Measurements from ENCODE around the gene TOGARAM1. TPM values are rescaled to one million over a fixed set of nuclear protein-coding genes. Genes with fewer than 3 reads are reported as not detected.

TOGARAM1 gene
- total RNA-seq, 1 experiment from 2014 or later, result 6.4 TPM

- H3K36me3 Mint-ChIP-seq, result 0 out of 2 replicates have a peak, but pooled peaks cover 2% of the 10 kb centered on the region
- POLR2A ChIA-PET, result interaction anchor here (0.6 to 2.9 kb wide), 3 partner anchors 12 to 122 kb away, joined by 3 to 7 read pairs (median 3); partner anchors contain the start of genes FKBP3, KLHL28 and TOGARAM1
- H3K27ac Mint-ChIP-seq, result peak within 1 kb of the TSS; percentile 93
- H3K4me1 Mint-ChIP-seq, result peaks cover 44% of the 10 kb centered on the region
- H3K27me3 Mint-ChIP-seq (ENCODE audit: low read depth), result no peaks in the 10 kb centered on the region
- H3K9me3 Mint-ChIP-seq, result peaks cover 13% of the 10 kb centered on the region
- CTCF ChIA-PET, result interaction anchor here (1.0 kb wide), 1 partner anchor 171 kb away, joined by 3 read pairs; no protein-coding TSS in a partner anchor
- DNase-seq (ENCODE audit: low spot score) (peak; percentile 95), ATAC-seq (peak; percentile 94)
- H3K4me3 Mint-ChIP-seq, result peak within 1 kb of the TSS; percentile 98
- TF ChIP-seq, protein P1, sequence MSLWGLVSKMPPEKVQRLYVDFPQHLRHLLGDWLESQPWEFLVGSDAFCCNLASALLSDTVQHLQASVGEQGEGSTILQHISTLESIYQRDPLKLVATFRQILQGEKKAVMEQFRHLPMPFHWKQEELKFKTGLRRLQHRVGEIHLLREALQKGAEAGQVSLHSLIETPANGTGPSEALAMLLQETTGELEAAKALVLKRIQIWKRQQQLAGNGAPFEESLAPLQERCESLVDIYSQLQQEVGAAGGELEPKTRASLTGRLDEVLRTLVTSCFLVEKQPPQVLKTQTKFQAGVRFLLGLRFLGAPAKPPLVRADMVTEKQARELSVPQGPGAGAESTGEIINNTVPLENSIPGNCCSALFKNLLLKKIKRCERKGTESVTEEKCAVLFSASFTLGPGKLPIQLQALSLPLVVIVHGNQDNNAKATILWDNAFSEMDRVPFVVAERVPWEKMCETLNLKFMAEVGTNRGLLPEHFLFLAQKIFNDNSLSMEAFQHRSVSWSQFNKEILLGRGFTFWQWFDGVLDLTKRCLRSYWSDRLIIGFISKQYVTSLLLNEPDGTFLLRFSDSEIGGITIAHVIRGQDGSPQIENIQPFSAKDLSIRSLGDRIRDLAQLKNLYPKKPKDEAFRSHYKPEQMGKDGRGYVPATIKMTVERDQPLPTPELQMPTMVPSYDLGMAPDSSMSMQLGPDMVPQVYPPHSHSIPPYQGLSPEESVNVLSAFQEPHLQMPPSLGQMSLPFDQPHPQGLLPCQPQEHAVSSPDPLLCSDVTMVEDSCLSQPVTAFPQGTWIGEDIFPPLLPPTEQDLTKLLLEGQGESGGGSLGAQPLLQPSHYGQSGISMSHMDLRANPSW (CRISPR knock-in tag; conservative IDR thresholded peaks at IDR 0.05; ENCODE audit: low read depth), result no peak
- TF ChIP-seq HMGA2 (CRISPR knock-in tag; IDR thresholded peaks at IDR 0.05) (no peak), TCF7 (CRISPR knock-in tag; IDR thresholded peaks at IDR 0.05; ENCODE audit: low read depth) (no peak), GABPB1 (CRISPR knock-in tag; IDR thresholded peaks at IDR 0.05) (no peak), OVOL2 (CRISPR knock-in tag; IDR thresholded peaks at IDR 0.05; ENCODE audit: borderline replicate concordance) (no peak), TP53 (CRISPR knock-in tag; IDR thresholded peaks at IDR 0.05) (no peak), RELA (CRISPR knock-in tag; IDR thresholded peaks at IDR 0.05; ENCODE audit: borderline replicate concordance) (no peak), NFE2L1 (CRISPR knock-in tag; IDR thresholded peaks at IDR 0.05) (no peak), PRDM15 (CRISPR knock-in tag; IDR thresholded peaks at IDR 0.05) (no peak), ATF3 (CRISPR knock-in tag; conservative IDR thresholded peaks at IDR 0.05) (no peak), SMAD4 (CRISPR knock-in tag; IDR thresholded peaks at IDR 0.05) (no peak), RORB (CRISPR knock-in tag; IDR thresholded peaks at IDR 0.05) (no peak), ZNF219 (CRISPR knock-in tag; IDR thresholded peaks at IDR 0.05; ENCODE audit: borderline replicate concordance) (no peak), ZNF671 (CRISPR knock-in tag; IDR thresholded peaks at IDR 0.05) (no peak), CREB1 (CRISPR knock-in tag; IDR thresholded peaks at IDR 0.05) (no peak), MYBL2 (CRISPR knock-in tag; IDR thresholded peaks at IDR 0.05) (no peak), TEAD4 (CRISPR knock-in tag; IDR thresholded peaks at IDR 0.05) (no peak), ZBTB21 (CRISPR knock-in tag; IDR thresholded peaks at IDR 0.05; ENCODE audit: borderline replicate concordance) (no peak), ZNF512 (CRISPR knock-in tag; IDR thresholded peaks at IDR 0.05; ENCODE audit: borderline replicate concordance) (no peak), ZNF423 (CRISPR knock-in tag; IDR thresholded peaks at IDR 0.05) (no peak), E2F5 (CRISPR knock-in tag; IDR thresholded peaks at IDR 0.05) (0 out of 2 replicates have a peak, but pooled peaks have one; percentile 13)
- TF ChIP-seq, protein P2, sequence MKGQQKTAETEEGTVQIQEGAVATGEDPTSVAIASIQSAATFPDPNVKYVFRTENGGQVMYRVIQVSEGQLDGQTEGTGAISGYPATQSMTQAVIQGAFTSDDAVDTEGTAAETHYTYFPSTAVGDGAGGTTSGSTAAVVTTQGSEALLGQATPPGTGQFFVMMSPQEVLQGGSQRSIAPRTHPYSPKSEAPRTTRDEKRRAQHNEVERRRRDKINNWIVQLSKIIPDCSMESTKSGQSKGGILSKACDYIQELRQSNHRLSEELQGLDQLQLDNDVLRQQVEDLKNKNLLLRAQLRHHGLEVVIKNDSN (CRISPR knock-in tag; IDR thresholded peaks at IDR 0.05), result peak; percentile 90
- TF ChIP-seq, protein P3, sequence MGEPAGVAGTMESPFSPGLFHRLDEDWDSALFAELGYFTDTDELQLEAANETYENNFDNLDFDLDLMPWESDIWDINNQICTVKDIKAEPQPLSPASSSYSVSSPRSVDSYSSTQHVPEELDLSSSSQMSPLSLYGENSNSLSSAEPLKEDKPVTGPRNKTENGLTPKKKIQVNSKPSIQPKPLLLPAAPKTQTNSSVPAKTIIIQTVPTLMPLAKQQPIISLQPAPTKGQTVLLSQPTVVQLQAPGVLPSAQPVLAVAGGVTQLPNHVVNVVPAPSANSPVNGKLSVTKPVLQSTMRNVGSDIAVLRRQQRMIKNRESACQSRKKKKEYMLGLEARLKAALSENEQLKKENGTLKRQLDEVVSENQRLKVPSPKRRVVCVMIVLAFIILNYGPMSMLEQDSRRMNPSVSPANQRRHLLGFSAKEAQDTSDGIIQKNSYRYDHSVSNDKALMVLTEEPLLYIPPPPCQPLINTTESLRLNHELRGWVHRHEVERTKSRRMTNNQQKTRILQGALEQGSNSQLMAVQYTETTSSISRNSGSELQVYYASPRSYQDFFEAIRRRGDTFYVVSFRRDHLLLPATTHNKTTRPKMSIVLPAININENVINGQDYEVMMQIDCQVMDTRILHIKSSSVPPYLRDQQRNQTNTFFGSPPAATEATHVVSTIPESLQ (CRISPR knock-in tag; IDR thresholded peaks at IDR 0.05), result no peak
- TF ChIP-seq, protein P4, sequence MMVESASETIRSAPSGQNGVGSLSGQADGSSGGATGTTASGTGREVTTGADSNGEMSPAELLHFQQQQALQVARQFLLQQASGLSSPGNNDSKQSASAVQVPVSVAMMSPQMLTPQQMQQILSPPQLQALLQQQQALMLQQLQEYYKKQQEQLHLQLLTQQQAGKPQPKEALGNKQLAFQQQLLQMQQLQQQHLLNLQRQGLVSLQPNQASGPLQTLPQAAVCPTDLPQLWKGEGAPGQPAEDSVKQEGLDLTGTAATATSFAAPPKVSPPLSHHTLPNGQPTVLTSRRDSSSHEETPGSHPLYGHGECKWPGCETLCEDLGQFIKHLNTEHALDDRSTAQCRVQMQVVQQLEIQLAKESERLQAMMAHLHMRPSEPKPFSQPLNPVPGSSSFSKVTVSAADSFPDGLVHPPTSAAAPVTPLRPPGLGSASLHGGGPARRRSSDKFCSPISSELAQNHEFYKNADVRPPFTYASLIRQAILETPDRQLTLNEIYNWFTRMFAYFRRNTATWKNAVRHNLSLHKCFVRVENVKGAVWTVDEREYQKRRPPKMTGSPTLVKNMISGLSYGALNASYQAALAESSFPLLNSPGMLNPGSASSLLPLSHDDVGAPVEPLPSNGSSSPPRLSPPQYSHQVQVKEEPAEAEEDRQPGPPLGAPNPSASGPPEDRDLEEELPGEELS (CRISPR knock-in tag; IDR thresholded peaks at IDR 0.05), result no peak; the same call in 1 of the 2 replicates
Observed at GRCh38 chr14:45083976-45084722, 122.2 kb downstream of the TOGARAM1 start, which contains the start of gene PRPF39. TSS of gene PRPF39 (plus strand) at chr14:45084116. CDS start at chr14:45095240, 11,124 bp downstream.

Measured in WTC11 (cell line).